SJCRH30 (cell line): ENCODE data around the gene GATB. TPM values are rescaled to one million over a fixed set of nuclear protein-coding genes. Genes with fewer than 3 reads are reported as not detected.

Experiments used
- DNase-seq, 2 experiments: peaks; one replicate each; pipeline ENCODE4 v3.0.0-alpha.2; 2015 to 2020
- H3K27ac ChIP-seq: fragments of 250-450 bp; sonication (Bioruptor Pico); 2 replicates; pipeline ENCODE4 v1.5.1; 2020; ENCODE audit warnings: mild to moderate bottlenecking, moderate library complexity
- H3K27me3 ChIP-seq: fragments of 250-450 bp; sonication (Bioruptor Pico); 2 replicates; pipeline ENCODE4 v1.5.1; 2020; ENCODE audit warnings: mild to moderate bottlenecking, moderate library complexity
- H3K36me3 ChIP-seq: fragments of 250-450 bp; sonication (Bioruptor Pico); 2 replicates; pipeline ENCODE4 v1.5.1; 2020; ENCODE audit warnings: mild to moderate bottlenecking, moderate library complexity
- H3K4me1 ChIP-seq: fragments of 250-450 bp; sonication (Bioruptor Pico); 2 replicates; pipeline ENCODE4 v1.5.1; 2020; ENCODE audit warnings: mild to moderate bottlenecking, moderate library complexity
- H3K4me3 ChIP-seq: fragments of 250-450 bp; sonication (Bioruptor Pico); 2 replicates; pipeline ENCODE4 v1.5.1; 2020; ENCODE audit warnings: mild to moderate bottlenecking, moderate library complexity
- H3K9me3 ChIP-seq: fragments of 250-450 bp; sonication (Bioruptor Pico); replicated peaks from 2 replicates; pipeline ENCODE4 v1.5.1; 2020; ENCODE audit warnings: mild to moderate bottlenecking, moderate library complexity
- total RNA-seq: library from RNA; depleted of rRNA; stranded (reverse); fragments of >200 nt; shearing (Covaris generic); gene quantifications from 2 replicates; pipeline ENCODE4 v1.2.3, GENCODE V29; 2014

GATB gene
- total RNA-seq, 1 experiment from 2014 or later, result 15.8 TPM

DNA sequence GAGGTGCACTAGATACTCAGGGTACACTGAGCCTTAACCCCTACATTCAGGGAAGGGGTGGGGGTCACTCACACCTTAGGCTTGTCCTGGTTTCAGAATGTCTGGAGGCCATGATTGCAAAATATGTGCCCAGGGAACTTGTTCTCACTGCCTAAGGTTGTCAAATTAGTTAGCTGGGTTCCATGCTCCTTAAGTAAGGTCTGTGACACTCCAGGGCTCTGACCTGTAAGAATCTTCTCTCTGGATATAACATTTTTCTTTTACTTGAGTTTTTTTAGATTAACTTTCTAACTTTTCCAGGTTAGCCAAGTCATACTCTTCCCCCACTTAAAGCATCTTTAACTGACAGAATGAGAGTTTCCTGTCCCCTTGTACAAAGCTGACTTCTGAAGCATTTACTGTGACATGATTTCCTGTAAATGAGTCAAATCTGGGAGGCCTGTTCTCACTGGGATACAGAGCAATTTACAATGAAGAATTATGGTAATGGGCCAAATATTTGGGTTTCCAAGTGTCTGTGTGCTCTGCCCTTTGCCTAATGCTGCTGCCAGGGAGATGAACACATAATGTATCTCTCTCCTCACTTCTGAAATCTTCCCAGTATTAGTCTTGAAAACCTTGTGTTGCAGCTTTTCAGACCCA is 101.7 kb downstream of the GATB start:
- no peaks in the 10 kb centered on the region for H3K9me3 ChIP-seq
- no peaks in the 10 kb centered on the region for H3K36me3 ChIP-seq
- H3K4me3 ChIP-seq, result no peak overlapping the region
- no peak overlapping the region for H3K27ac ChIP-seq
- no peaks in the 10 kb centered on the region for H3K4me1 ChIP-seq
- no peaks in the 10 kb centered on the region for H3K27me3 ChIP-seq
- DNase-seq, result no peak

DNA sequence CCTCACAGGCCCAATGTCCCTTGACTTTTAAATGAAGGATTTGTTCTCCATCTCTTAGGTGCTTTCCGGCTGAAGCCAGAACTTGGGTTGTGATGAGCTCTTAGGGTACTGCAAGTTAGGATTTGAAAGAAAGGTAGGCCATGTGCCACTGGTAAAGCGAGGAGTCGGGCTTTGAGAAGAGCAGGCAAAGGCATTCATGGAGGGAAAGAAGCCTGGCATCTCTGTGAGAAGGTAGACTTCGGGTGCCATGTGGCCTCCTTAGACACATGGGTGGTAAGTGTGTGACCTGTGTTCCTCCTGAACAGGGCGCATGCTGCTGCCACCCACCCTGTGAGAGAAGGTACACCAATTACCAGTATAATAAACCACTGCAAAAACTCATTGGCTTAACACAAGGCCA is 102.9 kb downstream of the GATB start:
- Histone ChIP-seq H3K4me1 (no peaks in the 10 kb centered on the region), H3K9me3 (no peaks in the 10 kb centered on the region), H3K27me3 (no peaks in the 10 kb centered on the region), H3K4me3 (no peak overlapping the region), H3K27ac (no peak overlapping the region), H3K36me3 (no peaks in the 10 kb centered on the region)
- DNase-seq, result no peak

DNA sequence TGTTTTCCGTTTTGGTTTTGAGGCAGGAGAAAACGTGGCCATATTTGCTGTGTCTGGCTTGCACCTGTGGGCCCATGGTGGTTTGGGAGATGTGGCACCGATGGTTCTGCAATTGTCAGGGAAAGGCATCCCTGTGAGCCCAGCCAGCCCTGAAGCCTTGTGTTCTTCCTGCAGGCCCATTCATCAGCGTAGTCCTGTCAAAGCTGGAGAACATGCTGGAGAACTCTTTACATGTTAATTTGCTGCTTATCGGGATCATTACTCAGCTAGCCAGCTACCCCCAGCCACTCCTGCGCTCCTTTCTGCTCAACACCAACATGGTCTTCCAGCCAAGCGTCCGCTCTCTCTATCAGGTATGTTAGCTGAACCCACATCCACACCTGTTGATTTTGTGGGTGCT is 104.7 kb downstream of the GATB start:
- Histone ChIP-seq H3K27ac (no peak overlapping the region), H3K4me1 (no peaks in the 10 kb centered on the region), H3K36me3 (no peaks in the 10 kb centered on the region), H3K27me3 (no peaks in the 10 kb centered on the region), H3K9me3 (no peaks in the 10 kb centered on the region), H3K4me3 (no peak overlapping the region)
- no peak for DNase-seq

DNA sequence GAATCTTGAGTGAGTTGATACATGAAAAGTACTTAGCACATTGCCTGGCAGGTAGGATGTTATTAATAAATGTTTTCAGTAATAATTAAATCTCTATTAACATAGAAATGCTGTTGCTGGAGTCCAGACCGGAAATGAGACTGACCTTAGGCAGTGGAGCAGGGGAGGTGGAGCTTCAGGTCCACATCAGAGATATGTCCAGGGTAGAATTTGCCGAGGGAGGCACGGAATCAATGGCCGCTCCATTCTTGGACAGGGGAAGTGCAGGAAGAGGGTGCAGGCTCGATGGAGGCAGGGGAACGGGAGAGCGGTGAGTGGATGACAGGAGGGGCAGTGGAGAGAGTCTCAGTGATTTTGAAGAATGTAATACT is 107.3 kb downstream of the GATB start:
- no peak overlapping the region for H3K27ac ChIP-seq
- H3K36me3 ChIP-seq, result no peaks in the 10 kb centered on the region
- no peaks in the 10 kb centered on the region for H3K9me3 ChIP-seq
- DNase-seq, result no peak
- no peaks in the 10 kb centered on the region for H3K4me1 ChIP-seq
- H3K27me3 ChIP-seq, result no peaks in the 10 kb centered on the region
- no peak overlapping the region for H3K4me3 ChIP-seq

DNA sequence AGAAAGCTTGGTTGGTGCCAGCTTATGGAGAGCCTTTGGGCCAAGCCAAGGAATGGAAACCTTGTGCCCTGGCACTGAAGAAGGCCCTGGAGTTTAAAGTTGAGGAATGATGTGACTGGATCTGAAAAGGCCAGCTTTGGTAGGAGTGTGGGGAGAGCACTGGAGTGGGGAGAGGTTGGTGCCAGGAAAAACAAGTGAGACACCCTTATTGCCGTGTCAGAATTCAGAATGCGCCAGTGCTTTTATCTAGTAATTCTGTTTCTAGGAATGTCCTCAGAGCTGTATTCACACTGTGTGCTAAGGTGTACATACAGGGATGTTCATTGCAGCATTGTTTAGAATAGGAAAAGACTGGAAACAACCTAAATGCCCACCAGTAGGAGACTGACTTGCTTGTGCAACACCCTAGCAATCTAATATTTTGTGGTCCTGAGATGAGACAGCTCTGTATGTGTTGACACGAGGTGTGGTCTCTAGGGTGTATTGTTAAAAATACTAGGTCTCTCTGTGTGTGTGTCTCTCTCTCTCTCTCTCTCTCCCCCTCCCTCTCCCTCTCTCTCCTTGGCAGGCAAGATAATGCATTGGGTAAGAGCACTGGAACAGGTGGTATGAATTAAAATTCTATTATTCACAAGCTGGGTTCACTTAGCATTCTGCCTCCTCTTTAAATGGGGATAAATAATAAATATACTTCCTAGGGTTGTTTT is 107.8 kb downstream of the GATB start:
- H3K27ac ChIP-seq, result no peak overlapping the region
- H3K4me3 ChIP-seq, result no peak overlapping the region
- H3K4me1 ChIP-seq, result no peaks in the 10 kb centered on the region
- H3K9me3 ChIP-seq, result no peaks in the 10 kb centered on the region
- no peaks in the 10 kb centered on the region for H3K36me3 ChIP-seq
- DNase-seq, result no peak
- H3K27me3 ChIP-seq, result no peaks in the 10 kb centered on the region

DNA sequence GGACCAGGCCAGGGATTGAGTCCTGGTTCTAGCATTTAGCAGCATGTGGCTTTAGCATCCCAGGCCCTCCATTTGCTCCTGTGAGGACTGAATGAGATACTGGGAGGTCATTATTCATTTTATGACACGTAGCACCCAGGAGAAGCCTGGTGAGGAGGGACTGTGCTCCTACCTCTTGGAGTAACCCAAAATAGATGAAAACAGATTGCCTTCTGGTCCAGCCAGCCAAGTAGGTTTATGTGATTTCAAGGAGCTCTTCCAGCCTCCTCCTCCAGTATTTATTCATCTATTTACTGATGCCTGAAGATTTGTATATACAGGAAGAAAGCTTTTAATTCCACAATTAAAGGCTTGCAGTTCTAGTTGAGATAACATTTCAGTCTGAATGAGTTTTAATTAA is 109.3 kb downstream of the GATB start:
- Histone ChIP-seq H3K4me1 (no peaks in the 10 kb centered on the region), H3K27ac (no peak overlapping the region), H3K9me3 (no peaks in the 10 kb centered on the region), H3K36me3 (no peaks in the 10 kb centered on the region), H3K27me3 (no peaks in the 10 kb centered on the region), H3K4me3 (no peak overlapping the region)
- no peak for DNase-seq

DNA sequence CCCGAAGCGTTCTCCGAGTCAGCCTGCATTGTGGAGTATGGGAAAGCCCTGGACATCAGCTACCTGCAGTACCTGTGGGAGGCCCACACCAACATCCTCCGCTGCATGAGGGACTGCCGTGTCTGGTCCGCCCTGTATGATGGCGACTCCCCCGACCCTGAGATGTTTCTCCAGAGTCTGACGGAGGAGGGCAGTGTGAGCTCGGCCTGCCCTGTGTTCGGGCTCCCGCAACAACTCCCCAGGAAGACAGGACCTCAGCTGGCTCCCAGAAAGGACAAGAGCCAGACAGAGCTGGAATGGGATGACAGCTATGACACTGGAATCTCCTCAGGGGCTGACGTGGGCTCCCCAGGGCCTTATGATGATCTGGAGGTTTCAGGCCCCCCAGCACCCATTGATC is 111.3 kb downstream of the GATB start:
- Histone ChIP-seq H3K4me1 (no peaks in the 10 kb centered on the region), H3K27me3 (no peaks in the 10 kb centered on the region), H3K27ac (no peak overlapping the region), H3K4me3 (no peak overlapping the region), H3K9me3 (no peaks in the 10 kb centered on the region), H3K36me3 (no peaks in the 10 kb centered on the region)
- DNase-seq, result no peak

DNA sequence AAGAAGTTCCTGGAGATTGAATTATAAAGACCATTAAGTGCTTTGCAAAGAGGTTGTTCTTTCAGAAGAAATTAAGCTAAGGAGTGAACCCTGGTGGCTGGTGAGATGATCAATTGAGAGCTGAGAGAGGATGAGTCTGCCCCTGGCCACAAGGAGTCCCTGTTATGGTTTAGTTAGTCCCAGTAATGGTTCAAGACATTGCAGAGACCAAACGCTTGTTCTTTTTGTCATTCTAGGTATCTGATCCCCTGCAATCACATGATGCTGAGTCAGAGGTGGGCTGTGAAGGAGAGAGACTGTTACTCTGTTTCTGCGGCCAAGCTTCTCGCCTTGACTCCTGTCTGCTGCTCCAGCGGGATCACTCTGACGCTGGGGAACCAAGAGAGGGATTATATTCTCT is 114.5 kb downstream of the GATB start:
- Histone ChIP-seq H3K4me3 (no peak overlapping the region), H3K4me1 (no peaks in the 10 kb centered on the region), H3K27ac (no peak overlapping the region), H3K27me3 (no peaks in the 10 kb centered on the region), H3K36me3 (no peaks in the 10 kb centered on the region), H3K9me3 (no peaks in the 10 kb centered on the region)
- no peak for DNase-seq

DNA sequence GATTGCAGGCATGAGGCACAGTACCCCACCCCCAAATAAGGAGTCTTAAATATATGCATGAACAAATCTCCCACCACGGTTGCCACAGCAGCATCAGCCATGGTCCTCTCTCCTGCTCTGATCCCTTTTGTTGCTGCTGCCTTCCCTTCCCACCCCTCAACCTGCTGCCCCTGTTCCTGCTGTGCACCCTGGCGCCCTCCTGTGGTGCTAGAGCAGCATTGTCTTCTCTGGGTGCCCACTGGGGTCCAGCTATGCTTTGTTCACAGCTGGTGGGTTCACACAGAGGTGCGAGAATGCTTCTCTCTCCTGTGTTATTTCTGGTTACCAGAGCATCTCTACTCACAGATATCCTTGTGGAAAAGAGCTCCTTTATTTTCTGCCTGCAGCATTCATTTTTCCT is 116.2 kb downstream of the GATB start:
- Histone ChIP-seq H3K27ac (no peak overlapping the region), H3K36me3 (no peaks in the 10 kb centered on the region), H3K4me1 (no peaks in the 10 kb centered on the region), H3K27me3 (no peaks in the 10 kb centered on the region), H3K4me3 (no peak overlapping the region), H3K9me3 (no peaks in the 10 kb centered on the region)
- DNase-seq, result peak; percentile 45 to 75

DNA sequence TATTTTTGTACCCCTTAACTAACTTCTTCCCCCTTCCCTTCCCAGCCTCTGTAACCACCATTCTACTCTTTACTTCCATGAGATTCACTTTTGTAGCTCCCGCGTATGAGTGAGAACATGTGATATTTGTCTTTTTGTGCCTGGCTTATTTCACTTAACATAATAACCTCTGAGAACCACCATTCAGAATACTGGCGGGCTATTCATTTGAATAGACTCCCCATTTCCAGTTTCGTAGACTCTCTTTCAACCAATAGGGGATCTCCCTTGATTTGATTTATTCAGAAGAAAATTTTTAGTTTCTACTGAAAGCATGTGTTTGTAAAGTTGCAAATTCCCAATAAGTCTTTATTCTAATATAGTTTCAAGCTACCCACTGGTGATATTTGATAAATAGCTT is 117.2 kb downstream of the GATB start:
- Histone ChIP-seq H3K27me3 (no peaks in the 10 kb centered on the region), H3K36me3 (no peaks in the 10 kb centered on the region), H3K9me3 (no peaks in the 10 kb centered on the region), H3K4me3 (no peak overlapping the region), H3K27ac (no peak overlapping the region), H3K4me1 (no peaks in the 10 kb centered on the region)
- no peak for DNase-seq

DNA sequence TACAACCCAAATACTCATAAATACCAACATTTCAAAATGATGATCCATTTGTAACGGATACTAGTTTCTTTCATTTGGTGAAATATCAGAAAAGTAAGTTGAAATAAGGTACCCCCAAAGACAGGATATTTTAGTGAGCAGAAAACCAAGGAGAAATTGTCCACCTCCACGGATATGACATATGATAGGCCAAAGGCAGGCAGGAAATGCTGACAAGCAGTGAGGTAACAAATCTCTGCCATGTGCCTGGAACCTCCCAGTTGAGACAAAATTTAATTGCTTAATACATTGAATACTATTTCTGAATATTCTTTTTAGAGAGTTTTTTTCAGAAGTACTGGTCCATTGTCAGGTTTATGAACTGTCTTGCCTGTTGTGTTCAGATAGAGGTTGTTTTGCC is 118.8 kb downstream of the GATB start:
- Histone ChIP-seq H3K27me3 (no peaks in the 10 kb centered on the region), H3K36me3 (no peaks in the 10 kb centered on the region), H3K4me3 (no peak overlapping the region), H3K27ac (no peak overlapping the region), H3K9me3 (no peaks in the 10 kb centered on the region), H3K4me1 (no peaks in the 10 kb centered on the region)
- no peak for DNase-seq

DNA sequence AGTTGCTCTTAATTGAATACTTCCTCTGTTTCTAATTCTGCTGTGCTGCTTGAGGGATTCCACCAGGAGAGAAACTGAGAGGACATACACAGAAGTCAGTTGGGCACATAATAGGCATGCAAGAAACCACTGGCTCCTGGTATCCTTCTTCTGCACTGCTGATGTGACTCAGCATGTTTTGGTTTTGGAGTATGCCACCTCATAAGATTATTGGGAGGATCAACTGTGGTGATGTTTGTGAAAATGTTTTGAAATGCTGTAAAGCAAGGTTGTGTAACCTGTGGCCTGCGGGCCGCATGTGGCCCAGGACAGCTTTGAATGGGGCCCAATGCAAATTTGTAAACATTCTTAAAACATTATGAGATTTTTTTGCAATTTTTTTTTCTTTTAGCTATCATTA is 119.6 kb downstream of the GATB start:
- no peak for DNase-seq
- Histone ChIP-seq H3K4me3 (no peak overlapping the region), H3K27me3 (no peaks in the 10 kb centered on the region), H3K27ac (no peak overlapping the region), H3K4me1 (no peaks in the 10 kb centered on the region), H3K9me3 (no peaks in the 10 kb centered on the region), H3K36me3 (no peaks in the 10 kb centered on the region)

DNA sequence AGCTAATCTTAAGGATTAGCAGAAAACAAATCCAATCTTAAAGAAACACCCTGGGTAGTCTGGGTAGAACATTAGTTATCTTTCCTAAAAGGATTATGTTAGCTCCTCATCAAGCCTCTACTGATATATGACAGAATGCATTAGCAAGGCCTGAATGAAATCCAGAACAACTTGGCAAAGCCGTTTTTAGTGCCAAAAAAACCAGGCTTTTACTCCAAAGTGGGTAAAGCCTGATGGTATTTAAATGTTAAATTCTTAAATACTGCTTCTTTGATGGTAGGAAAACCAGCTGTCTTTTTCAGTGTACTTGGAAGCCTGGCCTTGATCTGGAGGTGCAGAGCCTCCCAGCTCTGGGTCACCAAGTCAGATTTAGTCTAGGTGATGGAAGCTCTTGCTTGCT is 120.4 kb downstream of the GATB start:
- no peak for DNase-seq
- H3K27ac ChIP-seq, result no peak overlapping the region
- H3K27me3 ChIP-seq, result no peaks in the 10 kb centered on the region
- H3K9me3 ChIP-seq, result no peaks in the 10 kb centered on the region
- H3K4me1 ChIP-seq, result no peaks in the 10 kb centered on the region
- H3K36me3 ChIP-seq, result no peaks in the 10 kb centered on the region
- no peak overlapping the region for H3K4me3 ChIP-seq

DNA sequence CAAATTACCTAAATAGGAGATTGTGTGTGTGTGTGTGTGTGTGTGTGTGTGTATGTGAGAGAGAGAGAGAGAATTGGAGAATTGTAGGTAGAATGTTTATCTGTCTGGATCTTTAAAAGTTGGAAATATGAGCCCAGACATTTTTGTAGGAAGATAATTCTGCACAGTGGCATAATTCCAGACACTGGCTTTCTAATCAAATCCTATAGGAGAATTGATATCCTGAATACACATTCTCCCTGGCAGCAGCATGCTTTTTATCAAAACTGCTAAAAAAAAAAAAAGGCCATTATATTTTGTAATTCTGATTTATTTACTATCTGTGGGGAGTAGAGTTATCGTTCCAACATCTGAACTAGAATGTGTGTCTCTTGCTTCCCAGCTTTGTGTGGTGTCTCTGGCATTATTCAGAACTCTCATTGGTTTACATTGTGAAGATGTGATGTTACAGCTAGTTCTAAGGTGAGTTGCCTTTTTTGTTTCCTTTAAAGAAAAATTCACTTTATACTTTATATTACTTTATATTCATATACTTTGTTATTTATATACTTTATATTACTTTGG is 122.4 kb downstream of the GATB start:
- Histone ChIP-seq H3K27me3 (no peaks in the 10 kb centered on the region), H3K4me1 (no peaks in the 10 kb centered on the region), H3K27ac (no peak overlapping the region), H3K9me3 (no peaks in the 10 kb centered on the region), H3K4me3 (no peak overlapping the region), H3K36me3 (no peaks in the 10 kb centered on the region)
- DNase-seq, result no peak

DNA sequence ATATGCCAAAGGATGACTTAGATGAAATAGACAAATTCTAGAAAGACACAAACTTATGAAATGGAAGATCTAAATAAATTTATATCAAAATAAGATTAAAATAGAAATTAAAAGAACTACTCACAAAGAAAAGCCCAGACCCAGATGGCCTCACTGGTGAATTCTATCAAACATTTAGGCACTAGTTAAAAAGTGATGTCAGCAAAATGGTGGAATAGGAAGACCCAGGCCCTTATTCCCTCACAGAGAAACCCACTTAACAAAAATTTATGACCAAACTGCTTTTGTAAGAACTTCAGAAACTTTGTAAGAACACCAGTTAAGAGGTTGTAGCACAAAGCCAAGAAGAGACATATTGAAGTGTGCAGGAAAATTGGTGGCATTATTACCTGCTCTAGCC is 129.5 kb downstream of the GATB start:
- no peaks in the 10 kb centered on the region for H3K9me3 ChIP-seq
- no peak for DNase-seq
- H3K4me1 ChIP-seq, result no peaks in the 10 kb centered on the region
- H3K36me3 ChIP-seq, result no peaks in the 10 kb centered on the region
- no peak overlapping the region for H3K27ac ChIP-seq
- H3K4me3 ChIP-seq, result no peak overlapping the region
- H3K27me3 ChIP-seq, result no peaks in the 10 kb centered on the region
